ENCODE measurements around the gene SLC7A4.
"Not testable (repeated sequence)": the region's sequence is repeated elsewhere in the genome, so short reads cannot be mapped to it uniquely, and the experiment has no call there.

The SLC7A4 gene

DNA sequence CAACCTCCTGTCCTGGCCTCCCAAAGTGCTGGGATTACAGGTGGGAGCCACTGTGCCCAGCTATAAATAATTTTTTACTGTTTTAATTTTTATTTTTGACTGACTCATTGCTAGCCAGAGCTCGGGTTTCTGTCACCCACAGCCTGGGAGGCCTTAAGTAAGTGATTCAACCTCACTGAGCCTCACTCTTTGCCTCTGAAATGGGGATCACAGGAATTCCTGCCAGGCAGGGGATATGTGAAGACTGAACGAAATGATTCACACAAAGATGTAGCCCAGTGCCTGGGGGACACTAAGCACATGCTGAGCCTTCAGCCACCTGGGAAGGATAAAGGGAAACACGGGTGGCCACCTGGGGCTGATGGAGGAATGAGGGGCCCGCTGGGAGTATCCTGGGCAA lies 9.6 kb upstream of the SLC7A4 start:
- DNase-seq (ENCODE audit: low spot score), result no peak

DNA sequence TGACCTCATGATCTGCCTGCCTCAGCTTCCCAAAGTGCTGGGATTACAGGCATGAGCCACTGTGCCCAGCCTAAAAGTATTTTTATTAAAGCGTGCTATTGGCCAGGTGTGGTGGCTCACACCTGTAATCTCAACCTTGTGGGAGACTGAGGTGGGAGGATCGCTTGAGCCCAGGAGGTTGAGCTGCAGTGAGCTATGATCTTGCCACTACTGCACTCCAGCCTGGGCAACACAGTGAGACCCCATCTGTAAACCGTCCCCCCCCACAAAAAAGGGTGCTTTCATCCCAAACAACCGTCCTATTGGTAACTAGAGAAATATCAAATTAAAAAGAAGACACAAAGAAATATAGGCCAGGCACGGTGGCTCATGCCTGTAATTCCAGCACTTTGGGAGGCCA lies 6.8 kb upstream of the SLC7A4 start:
- not testable (repeated sequence) for DNase-seq (ENCODE audit: low spot score)

DNA sequence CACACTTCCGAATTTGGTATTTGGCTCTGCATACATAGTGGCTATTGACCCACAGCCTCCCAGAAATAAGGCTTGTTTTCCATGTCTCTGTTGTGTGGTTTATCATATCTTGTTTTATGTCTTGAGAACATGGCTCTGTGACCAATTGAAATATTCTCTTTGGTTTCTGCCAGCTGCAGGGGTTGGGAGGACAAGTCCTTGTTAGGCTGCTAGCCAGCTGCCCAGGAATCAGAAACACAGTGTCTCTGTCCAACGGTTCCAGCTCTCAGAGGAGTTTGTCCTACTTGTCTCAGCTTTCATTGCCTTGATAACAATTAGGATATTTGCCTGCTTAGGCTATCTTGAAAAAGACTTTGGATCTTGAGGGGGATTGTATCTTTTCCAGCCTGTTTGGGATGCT lies 6.0 kb upstream of the SLC7A4 start:
- no peak for DNase-seq (ENCODE audit: low spot score)

DNA sequence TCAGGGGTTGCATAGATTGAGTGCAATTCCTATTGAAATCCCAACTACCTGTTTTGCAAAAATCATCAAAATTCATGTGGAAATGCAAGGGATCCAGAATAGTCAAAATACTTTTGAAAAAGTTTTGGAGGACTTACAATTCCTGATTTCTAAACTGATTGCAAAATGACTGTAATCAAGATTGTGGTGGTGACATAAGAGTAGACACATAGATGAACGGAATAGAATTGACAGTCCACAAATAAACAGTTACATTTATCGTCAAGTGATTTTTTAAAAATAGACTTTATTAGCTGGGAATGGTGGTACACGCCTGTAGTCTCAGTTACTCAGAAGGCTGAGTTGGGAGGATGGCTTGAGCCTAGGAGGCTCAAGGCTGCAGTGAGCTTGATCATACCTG lies 2.6 kb upstream of the SLC7A4 start:
- DNase-seq (ENCODE audit: low spot score), result no peak

DNA sequence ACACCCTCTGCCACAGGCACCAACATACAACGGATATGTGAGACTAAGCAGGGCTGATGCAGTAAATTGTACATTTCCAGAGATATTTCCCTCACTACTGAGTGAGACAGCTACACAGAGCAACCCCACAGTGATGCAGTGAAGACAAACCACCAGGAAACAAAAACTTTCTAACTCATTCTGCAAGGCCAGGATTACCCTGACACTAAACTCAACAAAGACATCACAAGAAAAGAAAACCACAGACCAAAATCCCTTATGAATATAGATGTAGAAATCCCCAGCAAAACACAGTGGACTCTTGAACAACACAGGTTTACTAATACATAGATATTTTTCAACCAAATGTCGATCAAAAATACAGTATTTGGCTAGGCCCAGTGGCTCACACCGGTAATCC lies 1.5 kb upstream of the SLC7A4 start:
- DNase-seq (ENCODE audit: low spot score), result no peak

DNA sequence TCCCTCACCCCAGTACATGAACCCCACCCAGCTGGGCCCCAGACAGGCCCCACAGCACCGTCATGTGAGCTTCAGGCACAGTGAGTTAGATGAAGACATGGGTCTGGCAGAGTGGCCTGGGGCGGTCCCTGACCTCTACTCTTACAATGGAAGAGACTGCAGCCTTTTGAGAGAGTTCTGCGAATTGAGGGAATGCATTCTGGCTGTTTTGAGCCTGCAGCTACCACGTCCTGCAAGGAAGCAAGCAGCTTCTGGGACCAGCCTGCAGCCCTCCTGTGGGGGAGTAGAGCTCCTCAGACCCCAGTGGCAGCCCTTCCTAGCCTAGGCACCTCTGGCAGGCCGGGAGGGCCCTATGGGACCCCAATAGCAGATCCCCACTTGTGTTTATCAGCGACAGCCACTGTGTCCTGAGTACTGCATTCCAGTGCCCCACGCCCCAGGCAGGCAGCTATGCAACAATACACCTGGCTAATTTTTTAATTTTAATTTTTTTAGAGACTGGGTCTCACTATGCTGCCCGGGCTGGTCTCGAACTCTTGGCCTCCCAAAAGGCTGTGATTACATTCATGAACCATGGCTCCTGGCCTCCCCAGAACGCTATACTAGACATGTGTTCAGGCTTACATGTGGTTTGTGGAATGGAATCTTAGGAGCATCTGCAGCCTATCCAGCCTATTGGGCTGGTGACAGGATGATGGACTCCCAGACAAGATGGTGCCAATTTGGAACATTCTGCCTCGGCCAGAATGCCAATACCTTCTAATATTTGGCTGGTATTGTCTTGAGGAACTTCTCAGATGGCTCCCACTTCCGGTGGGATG lies 717 bp upstream of the SLC7A4 start:
- no peak for DNase-seq (ENCODE audit: low spot score)

DNA sequence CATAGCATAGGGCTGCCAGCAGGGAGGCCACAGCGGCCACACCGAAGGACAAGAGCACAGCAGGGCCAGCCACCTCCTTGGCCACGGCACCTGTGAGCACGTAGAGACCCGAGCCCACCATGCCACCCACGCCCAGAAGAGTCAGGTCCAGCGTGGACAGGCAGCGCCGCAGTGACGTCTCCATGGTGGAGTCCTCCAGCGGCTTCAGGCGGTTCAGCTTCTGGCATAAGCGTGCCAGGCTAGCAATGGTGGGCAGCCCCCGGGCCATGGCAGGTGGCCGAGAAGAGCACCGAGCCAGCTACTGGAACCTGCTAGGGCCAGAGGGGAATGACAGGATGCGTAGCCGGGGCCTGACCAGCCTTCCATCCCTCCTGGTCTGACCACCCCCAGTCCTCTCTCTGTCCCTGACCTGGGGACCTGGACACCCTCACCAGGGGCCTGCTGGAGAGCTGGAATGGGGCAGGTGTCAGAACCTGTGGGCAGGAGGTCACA lies 770 bp downstream of the SLC7A4 start:
- DNase-seq (ENCODE audit: low spot score), result no peak

DNA sequence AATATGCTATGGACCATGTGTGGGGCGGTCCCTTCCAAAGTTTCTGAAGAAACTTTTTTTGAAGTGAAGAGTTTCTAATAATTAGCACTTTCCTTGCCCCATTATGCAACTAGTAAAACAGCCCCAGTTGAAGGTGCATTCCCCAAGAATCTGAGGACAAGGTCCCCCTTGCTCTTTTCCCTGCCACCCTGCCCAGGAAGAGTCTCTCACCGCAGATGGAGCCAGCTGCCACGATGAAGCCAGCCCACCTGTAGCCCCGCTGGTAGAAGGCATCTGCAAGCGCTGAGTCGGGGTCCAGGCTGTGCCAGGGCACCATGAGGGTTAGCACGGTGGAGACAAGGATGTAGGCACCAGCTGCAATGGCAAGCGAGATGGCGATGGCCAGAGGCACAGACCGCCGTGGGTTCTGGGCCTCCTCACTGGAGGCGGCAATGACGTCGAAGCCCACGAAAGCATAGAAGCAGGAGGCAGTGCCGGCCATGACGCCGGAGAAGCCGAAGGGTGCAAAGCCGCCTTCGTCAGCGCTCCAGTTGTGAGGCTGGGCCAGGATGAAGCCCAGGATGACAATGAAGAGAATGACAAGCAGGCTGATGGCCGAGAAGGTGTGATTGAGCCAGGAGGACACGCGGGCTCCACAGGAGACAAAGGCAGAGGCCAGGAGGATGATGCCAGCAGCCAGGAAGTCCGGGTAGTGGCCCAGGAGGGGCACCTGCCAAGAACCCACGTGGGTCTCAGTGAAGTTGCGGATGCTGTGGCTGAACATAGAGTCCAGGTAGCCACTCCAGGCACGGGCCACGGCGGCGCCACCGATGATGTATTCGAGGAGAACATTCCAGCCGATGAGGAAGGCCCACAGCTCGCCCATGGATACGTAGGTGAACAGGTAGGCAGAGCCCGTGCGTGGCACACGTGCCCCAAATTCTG lies 1.5 kb downstream of the SLC7A4 start:
- no peak for DNase-seq (ENCODE audit: low spot score)

DNA sequence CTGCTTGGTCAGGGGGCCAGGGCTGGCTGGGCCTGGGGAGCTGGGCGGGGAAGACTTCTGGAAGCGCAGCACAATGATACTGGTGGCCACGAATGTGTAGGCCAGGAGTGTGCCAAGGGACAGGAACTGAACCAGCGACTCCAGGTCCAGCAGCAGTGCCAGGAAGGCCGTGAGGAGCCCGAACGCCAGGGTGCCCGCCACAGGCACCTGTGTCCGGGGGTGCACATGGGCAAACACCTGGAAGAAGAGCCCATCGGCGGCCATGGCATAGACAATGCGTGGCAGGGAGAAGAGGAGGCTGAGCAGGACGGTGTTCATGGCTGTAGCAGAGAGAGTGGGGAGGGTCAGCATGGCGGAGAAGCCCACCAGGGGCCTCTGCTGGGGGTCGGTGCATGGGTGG lies 2.3 kb downstream of the SLC7A4 start:
- DNase-seq (ENCODE audit: low spot score), result no peak

DNA sequence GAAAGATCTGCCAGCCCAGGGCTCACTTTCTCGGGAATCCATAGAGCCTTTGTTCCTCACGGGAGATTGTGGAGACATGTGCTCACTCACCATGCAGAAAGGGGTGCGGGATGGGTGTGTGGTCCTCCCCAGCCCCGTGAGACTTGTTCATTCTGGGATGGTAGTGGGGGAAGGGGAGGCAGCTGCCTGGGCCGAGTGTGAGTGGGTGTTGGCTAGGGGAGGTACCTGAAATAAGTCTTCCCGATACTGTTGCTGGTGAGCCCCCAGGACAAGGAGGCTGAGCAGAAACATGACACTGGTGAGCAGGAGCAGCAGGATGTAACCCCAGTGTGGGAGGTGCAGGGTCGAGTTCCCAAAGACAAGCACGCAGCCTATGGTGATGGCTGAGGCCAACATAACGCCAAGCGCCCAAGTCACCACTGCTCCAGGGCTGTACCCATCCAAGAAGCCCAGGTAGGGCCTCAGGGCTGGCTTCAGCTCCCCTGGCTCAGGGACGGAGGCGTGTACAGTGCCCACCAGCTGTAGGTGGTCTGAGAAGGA lies 2.8 kb downstream of the SLC7A4 start:
- DNase-seq (ENCODE audit: low spot score), result no peak

DNA sequence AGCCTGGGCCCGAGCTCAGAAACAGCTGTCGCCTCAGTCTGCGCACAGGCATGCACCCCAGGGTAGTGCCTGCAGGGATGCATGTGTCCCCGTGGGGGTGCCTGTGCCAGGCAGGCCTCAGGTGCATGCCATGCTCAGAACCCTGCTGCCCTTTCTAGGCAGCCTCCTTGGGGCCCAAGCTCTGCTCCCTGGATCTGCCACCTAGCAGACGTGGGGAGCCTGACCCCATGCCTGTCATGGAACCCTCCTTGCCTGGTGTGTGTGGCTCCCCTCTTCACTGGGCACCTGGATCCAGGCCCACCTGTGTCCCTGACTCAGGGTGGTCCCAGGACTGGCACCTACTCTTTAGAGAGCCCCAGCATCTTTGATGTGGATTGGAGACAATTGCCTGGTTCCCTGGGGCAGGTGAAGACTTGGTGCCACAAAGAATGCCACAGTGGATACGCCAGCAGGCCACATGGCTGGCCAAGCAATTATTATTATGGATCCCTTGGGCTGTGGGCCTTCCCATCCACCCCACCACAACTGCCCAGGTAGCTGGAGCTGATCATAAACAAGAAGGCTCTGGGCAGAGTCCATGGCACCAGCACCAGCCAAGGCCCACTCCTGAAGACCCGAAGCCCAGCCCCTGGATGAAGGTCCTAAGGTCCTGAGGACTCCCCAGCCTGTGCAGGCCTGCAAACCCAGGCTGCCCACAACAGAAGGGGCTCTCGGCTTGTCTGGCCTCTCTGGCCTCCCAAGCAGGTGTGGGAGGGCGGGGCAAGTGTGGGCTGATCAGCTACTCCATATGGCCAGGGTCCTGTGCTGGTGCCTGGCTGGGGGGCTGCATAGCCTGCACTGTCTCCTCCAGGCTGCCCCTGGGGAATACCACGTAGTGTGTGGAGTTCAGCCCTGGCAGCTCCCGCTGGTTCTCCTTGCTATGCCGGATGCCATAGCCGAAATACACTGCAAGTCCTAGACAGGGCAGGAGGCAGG lies 3.8 kb downstream of the SLC7A4 start:
- no peak for DNase-seq (ENCODE audit: low spot score)

DNA sequence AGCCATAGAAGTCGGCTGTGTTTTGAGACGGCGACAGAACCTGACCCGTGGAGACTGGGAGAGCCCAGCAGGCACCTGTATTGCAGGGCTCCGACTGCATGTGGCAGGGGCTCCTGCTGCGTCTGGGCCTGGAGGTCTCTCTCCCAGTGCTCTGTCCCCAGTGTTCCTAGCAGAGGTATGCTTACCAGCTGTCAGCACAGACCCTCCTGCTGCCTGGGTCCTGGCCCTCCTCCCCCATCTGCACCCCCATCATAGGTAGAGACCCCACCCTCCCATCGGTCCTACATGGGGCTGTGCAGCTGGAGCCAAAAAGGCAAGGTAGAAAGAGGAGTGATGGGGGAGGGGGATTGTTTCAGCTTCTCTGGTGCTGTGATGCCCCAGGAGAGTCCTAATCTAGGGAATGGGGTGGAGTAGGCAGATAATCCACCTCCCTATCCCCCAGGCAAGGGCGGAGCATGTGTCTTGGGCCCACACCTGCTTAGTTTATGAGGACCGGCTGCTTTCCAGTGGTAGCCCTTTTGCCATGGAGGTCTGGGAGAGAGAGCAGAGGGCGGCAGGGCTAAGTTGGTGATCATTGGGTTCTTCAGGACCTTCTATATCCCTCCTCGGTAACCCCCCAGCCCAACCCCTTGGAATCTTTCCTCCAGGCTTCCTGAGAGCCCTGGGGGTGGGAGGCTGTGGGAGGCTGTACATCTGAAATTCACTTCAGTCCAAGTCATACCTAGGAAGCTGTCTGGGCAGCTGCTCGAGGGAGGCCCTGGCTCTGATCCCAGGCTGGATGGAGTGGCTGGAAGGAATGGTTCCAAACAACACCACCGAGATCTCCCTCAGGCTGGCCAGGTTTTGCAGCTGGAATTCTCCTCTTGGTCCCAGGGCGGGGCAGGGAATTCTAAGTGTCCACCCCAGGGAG lies 5.3 kb downstream of the SLC7A4 start:
- DNase-seq (ENCODE audit: low spot score), result peak; percentile 66

DNA sequence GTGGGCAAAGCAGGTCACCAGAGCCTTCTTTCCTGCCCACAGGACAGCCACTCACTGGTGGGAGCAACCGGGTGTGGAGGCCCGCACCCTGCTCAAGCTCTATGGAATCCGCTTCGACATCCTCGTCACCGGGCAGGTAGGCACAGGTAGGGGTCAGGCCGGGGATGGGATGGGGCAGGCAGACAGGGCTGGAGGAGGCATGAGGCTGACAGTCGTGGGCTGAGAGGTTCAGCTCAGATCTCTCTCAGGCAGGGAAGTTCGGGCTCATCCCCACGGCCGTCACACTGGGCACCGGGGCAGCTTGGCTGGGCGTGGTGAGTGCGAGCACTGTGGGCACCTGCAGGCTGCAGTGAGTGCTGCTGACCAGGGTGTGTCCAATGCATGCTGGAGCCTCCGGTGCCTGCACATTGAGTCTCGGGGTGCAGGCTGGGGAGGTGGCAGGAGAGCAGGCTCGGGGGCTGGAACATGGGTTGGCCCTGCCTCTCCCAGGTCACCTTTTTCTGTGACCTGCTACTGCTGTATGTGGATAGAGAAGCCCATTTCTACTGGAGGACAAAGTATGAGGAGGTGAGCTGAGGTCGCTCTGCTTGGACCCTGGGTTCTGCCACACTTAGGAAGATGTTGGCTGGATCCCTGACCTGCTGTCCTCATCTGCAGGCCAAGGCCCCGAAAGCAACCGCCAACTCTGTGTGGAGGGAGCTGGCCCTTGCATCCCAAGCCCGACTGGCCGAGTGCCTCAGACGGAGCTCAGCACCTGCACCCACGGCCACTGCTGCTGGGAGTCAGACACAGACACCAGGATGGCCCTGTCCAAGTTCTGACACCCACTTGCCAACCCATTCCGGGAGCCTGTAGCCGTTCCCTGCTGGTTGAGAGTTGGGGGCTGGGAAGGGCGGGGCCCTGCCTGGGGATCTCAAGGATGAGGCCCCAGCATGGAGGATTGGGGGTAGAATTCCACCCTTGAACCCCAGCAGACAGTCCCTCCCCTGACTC lies 6.3 kb downstream of the SLC7A4 start:
- no peak for DNase-seq (ENCODE audit: low spot score)

DNA sequence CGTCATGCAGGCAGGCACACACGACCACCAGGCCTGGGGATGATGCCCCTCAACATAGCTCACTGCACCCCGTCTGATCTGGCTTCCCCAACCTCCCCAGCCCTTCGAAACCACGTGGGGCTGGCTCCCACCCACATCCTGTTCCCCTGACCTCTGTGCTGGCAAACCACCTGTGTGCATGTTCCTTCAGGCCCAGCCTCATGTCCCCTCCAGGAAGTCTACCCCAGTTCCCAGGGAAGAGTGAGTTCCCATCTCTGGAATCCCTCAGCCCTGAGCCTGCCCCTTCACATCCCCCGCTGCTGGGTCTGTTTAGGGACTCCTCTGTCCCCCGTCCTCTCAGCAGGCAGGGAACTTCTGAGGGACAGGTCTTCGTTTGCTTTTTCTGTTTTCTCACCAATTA lies 7.1 kb downstream of the SLC7A4 start:
- DNase-seq (ENCODE audit: low spot score), result no peak

DNA sequence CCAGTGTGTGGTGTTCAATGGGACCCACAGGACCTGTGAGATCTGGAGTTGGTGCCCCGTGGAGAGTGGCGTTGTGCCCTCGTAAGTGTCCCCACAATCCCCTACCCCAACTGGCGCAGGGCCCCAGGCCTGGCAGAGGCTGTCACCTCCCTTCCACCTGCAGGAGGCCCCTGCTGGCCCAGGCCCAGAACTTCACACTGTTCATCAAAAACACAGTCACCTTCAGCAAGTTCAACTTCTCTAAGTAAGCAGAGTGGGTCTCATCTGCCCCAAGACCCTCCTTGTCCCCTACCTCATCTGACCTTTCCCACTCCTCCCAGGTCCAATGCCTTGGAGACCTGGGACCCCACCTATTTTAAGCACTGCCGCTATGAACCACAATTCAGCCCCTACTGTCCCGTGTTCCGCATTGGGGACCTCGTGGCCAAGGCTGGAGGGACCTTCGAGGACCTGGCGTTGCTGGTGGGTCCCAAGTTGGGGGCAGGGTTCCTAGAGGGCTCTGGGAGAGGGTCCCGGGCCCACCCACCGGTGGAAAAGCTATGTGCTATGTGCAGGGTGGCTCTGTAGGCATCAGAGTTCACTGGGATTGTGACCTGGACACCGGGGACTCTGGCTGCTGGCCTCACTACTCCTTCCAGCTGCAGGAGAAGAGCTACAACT lies 9.3 kb downstream of the SLC7A4 start:
- DNase-seq (ENCODE audit: low spot score), result no peak

DNA sequence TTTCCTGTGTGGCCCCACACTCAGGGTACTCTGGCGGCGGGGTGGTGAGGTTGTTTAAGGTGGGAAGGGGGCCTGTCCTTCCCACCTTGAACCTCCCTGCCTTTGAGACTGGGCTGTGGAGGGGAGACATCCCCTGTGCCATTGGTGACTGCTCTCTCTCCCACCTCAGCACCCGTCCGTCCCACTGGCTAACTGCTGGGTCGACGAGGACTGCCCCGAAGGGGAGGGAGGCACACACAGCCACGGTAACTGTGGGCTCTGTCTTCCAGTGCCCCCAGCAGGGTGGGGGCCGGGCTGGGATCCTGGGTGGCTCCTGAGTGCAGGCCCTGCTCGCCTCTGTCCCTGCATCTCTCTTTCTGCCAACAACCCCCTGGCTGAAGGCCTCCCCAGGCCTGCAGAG lies 9.9 kb downstream of the SLC7A4 start:
- no peak for DNase-seq (ENCODE audit: low spot score)

DNA sequence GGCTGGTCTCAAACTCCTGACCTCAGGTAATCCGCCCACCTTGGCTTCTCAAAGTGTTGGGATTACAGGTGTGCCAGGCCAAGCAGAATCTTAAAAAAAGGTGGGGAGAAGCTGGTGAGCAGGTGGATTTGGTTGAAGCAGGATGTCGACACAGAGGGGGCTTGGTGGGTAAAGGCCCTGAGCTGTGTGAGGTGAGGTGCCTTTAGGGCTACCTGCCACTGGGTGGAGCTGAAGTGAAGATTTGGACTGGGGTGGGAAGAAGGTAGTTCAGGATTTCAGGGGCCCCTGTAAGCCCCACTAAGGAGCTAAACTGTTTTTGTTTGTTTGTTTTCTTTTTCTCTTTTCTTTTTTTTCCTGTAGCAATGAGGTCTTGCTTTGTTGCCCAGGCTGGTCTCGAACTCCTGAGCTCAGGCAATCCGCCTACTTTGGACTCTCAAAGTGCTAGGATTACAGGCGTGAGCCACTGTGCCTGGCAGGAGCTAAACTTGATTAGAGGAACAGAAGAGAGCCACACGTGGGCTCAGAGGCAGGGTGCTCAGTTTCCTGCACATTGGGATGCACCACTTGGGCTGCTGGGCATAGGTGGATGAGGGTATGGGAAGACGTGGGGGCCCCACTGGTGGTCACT lies 11.4 kb downstream of the SLC7A4 start:
- no peak for DNase-seq (ENCODE audit: low spot score)

DNA sequence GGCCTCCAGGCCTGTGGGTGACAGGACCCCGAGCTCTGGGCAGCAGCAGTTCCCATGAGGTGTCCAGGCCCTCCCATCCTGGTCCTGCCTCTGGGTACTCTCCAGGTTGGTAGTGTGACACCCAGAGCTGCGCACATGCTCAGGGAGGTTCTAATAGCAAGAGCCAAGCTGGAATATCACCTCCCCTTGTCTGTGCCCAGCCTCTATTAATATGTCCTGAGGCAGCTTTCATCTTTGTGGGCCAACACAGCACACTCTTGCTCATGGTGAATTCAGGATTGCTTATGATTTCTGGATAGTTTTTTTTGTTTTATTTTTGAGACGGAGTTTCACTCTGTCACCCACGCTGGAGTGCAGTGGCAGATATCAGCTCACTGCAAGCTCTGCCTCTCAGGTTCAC lies 14.0 kb downstream of the SLC7A4 start:
- no peak for DNase-seq (ENCODE audit: low spot score)

Data from AG08396 (cell line).